Stimulated activated naive CD8-positive, alpha-beta T cell treated with anti-CD3 and anti-CD28 coated beads, Interleukin-15, Interleukin-2, amounts not matched to agents 100 ng/mL and 50 ng/mL, for 24 hours (primary cell): ENCODE data around the gene HOXB4.

Experiments
- H3K27ac Mint-ChIP-seq: one replicate; pipeline ENCODE4 v1.8.0; 2021; ENCODE audit warnings: mild to moderate bottlenecking, mixed read lengths
- H3K27me3 Mint-ChIP-seq: one replicate; pipeline ENCODE4 v1.8.0; 2021; ENCODE audit warnings: mixed read lengths
- H3K36me3 Mint-ChIP-seq: one replicate; pipeline ENCODE4 v1.8.0; 2021; ENCODE audit warnings: low read depth, mixed read lengths
- H3K4me1 Mint-ChIP-seq: one replicate; pipeline ENCODE4 v1.8.0; 2021; ENCODE audit warnings: low read depth, mixed read lengths
- H3K4me3 Mint-ChIP-seq: one replicate; pipeline ENCODE4 v1.8.0; 2021; ENCODE audit warnings: mild to moderate bottlenecking, mixed read lengths
- H3K9me3 Mint-ChIP-seq: one replicate; pipeline ENCODE4 v1.8.0; 2021; ENCODE audit warnings: mixed read lengths

HOXB4 gene

GRCh38 chr17:48577330-48577945 is 712 bp downstream of the HOXB4 start:
- Mint-ChIP-seq H3K4me3 (peak overlapping the region; percentile 77), H3K36me3 (no peaks in the 10 kb centered on the region), H3K4me1 (peaks cover 36% of the 10 kb centered on the region), H3K27me3 (peaks cover 45% of the 10 kb centered on the region), H3K27ac (peak overlapping the region; percentile 36), H3K9me3 (no peaks in the 10 kb centered on the region)

DNA sequence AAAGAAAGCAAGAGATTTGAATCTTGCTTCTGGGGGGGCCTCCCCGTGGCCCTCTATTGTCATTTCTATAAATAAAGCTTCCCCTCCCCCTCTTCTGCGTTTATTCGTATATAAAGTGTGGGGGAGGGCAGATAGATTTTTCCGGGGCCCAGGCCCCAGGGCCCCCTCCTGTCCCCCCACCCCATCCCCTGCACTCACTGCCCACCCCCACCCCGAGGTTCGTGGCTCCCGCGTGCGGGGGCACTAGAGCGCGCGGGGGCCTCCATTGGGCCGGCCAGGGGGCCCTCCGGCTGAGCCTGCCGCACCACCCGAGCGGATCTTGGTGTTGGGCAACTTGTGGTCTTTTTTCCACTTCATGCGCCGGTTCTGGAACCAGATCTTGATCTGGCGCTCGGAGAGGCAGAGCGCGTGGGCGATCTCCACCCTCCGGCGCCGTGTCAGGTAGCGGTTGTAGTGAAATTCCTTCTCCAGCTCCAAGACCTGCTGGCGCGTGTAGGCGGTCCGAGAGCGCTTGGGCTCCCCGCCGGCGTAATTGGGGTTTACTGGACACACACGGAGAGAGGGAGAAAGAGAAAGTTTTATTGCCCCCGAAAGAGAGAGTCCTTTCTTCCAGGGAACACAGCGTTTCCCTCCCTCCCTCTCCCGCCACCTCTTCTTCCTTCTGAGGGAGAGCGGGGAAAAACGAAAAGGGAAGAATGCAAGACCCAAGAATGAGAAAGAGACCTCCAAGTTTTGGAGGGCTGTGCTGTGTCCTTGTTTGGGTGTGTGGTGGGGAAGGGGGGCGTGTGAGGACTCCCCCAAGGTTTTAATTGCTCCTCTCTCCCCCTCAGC is 1.5 kb downstream of the HOXB4 start:
- no peak overlapping the region for H3K27ac Mint-ChIP-seq
- H3K36me3 Mint-ChIP-seq, result no peaks in the 10 kb centered on the region
- peak overlapping the region; percentile 77 for H3K4me3 Mint-ChIP-seq
- peaks cover 45% of the 10 kb centered on the region for H3K27me3 Mint-ChIP-seq
- H3K9me3 Mint-ChIP-seq, result no peaks in the 10 kb centered on the region
- peaks cover 34% of the 10 kb centered on the region for H3K4me1 Mint-ChIP-seq

GRCh38 chr17:48575673-48576478 is 2.3 kb downstream of the HOXB4 start:
- H3K4me1 Mint-ChIP-seq, result peaks cover 29% of the 10 kb centered on the region
- H3K27ac Mint-ChIP-seq, result no peak overlapping the region
- H3K36me3 Mint-ChIP-seq, result no peaks in the 10 kb centered on the region
- H3K4me3 Mint-ChIP-seq, result no peak overlapping the region
- no peaks in the 10 kb centered on the region for H3K9me3 Mint-ChIP-seq
- peaks cover 39% of the 10 kb centered on the region for H3K27me3 Mint-ChIP-seq

GRCh38 chr17:48575066-48575582 is 3.0 kb downstream of the HOXB4 start:
- Mint-ChIP-seq H3K36me3 (no peaks in the 10 kb centered on the region), H3K4me1 (peaks cover 29% of the 10 kb centered on the region), H3K4me3 (no peak overlapping the region), H3K9me3 (no peaks in the 10 kb centered on the region), H3K27ac (no peak overlapping the region), H3K27me3 (peaks cover 32% of the 10 kb centered on the region)

GRCh38 chr17:48574505-48575065 is 3.6 kb downstream of the HOXB4 start:
- Mint-ChIP-seq H3K9me3 (no peaks in the 10 kb centered on the region), H3K4me1 (peaks cover 24% of the 10 kb centered on the region), H3K4me3 (no peak overlapping the region), H3K36me3 (no peaks in the 10 kb centered on the region), H3K27me3 (peaks cover 32% of the 10 kb centered on the region), H3K27ac (no peak overlapping the region)

- peaks cover 10% of the 10 kb centered on the region for H3K4me1 Mint-ChIP-seq
- no peak overlapping the region for H3K27ac Mint-ChIP-seq
- H3K4me3 Mint-ChIP-seq, result no peak overlapping the region
- no peaks in the 10 kb centered on the region for H3K36me3 Mint-ChIP-seq
- H3K9me3 Mint-ChIP-seq, result no peaks in the 10 kb centered on the region
- peaks cover 26% of the 10 kb centered on the region for H3K27me3 Mint-ChIP-seq
Measured at GRCh38 chr17:48571826-48572417, 6.2 kb downstream of the HOXB4 start.

DNA sequence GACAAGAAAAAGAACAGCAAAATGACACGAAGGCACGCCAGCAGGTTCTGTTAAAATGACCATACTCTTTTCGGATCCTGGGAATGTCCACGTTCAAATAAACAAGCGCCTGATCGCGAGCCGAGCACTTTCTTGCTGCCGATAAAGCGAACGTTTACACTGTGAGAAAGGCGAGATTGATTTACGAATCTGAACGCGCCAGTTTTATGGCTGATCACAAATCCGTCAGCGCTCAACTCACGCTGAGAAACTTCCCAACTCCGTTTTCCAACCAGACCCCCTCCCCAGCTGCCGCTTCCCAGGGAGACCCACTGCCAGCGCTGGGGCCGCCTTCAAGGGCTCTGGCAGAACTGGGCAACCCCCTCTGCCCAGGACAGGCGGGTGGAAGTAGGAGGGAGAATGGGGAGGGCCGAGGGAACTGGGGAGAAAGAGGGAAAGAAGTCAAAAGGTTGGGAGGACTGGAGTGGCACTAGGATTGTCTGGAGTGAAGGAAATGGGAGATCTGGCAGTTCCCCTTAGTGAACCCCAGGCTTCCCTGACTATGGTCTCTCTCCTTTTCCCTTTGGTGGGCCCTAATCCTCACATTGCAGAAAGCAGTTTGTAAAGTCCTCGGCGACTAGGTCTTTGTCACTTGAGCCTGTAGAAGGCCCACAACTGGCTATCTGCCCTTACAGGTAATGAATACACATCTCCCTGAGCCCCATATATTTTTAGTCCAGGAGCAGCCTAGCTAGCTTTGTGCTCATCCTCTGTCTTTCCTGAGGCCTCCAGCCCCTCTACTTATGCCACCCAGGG is 6.9 kb downstream of the HOXB4 start:
- Mint-ChIP-seq H3K4me3 (no peak overlapping the region), H3K4me1 (peaks cover 7% of the 10 kb centered on the region), H3K9me3 (no peaks in the 10 kb centered on the region), H3K36me3 (no peaks in the 10 kb centered on the region), H3K27ac (no peak overlapping the region), H3K27me3 (peaks cover 26% of the 10 kb centered on the region)

DNA sequence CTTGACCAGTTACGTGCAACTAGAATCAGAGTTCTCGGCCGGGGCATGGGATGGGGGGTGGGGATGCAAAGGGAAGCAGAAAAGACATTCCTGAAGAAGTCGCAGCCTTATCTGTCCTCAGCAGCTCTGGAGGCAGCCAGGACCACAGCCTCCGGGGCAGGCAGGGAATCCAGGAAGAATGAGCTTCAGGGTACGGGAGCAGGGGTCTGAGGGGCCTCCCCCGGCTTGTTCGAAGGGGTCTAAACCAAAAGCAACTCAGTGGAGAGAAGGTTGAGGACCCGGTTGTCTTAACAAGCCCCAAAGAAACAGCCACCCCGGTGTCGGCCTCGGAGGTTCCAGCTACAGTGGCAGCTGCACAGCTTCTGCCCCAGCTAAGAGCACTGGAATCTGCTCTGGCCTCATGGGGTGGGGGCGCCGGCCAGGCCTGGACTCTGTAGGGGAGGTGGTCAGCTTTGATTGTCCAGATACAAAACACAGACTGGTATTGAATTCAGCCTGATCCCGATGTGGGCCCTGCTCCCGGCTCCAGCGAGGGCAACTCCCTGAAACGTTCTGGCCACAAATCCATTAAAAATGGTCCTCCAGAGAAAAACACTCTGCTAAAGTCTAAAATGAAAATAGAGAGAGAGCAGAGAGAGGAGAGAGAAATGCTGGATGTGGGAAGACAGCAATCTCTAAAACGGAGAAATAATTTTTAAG is 7.7 kb downstream of the HOXB4 start:
- H3K9me3 Mint-ChIP-seq, result no peaks in the 10 kb centered on the region
- peaks cover 3% of the 10 kb centered on the region for H3K4me1 Mint-ChIP-seq
- peaks cover 26% of the 10 kb centered on the region for H3K27me3 Mint-ChIP-seq
- H3K4me3 Mint-ChIP-seq, result no peak overlapping the region
- no peak overlapping the region for H3K27ac Mint-ChIP-seq
- H3K36me3 Mint-ChIP-seq, result no peaks in the 10 kb centered on the region

GRCh38 chr17:48569674-48570324 is 8.4 kb downstream of the HOXB4 start:
- peaks cover 26% of the 10 kb centered on the region for H3K27me3 Mint-ChIP-seq
- H3K4me3 Mint-ChIP-seq, result no peak overlapping the region

GRCh38 chr17:48569240-48569582 is 8.9 kb downstream of the HOXB4 start:
- Mint-ChIP-seq H3K4me3 (no peak overlapping the region), H3K9me3 (no peaks in the 10 kb centered on the region), H3K27ac (no peak overlapping the region), H3K4me1 (peaks cover 3% of the 10 kb centered on the region), H3K27me3 (peaks cover 21% of the 10 kb centered on the region), H3K36me3 (no peaks in the 10 kb centered on the region)

More at GRCh38 chr17:48569674-48570324, 8.4 kb downstream of the HOXB4 start:
- peaks cover 3% of the 10 kb centered on the region for H3K4me1 Mint-ChIP-seq
- H3K9me3 Mint-ChIP-seq, result no peaks in the 10 kb centered on the region
- no peak overlapping the region for H3K27ac Mint-ChIP-seq
- H3K36me3 Mint-ChIP-seq, result no peaks in the 10 kb centered on the region

GRCh38 chr17:48568499-48569239 is 9.5 kb downstream of the HOXB4 start:
- H3K27ac Mint-ChIP-seq, result no peak overlapping the region
- no peaks in the 10 kb centered on the region for H3K9me3 Mint-ChIP-seq
- H3K4me3 Mint-ChIP-seq, result no peak overlapping the region
- H3K4me1 Mint-ChIP-seq, result peaks cover 3% of the 10 kb centered on the region
- H3K27me3 Mint-ChIP-seq, result peaks cover 19% of the 10 kb centered on the region
- no peaks in the 10 kb centered on the region for H3K36me3 Mint-ChIP-seq

DNA sequence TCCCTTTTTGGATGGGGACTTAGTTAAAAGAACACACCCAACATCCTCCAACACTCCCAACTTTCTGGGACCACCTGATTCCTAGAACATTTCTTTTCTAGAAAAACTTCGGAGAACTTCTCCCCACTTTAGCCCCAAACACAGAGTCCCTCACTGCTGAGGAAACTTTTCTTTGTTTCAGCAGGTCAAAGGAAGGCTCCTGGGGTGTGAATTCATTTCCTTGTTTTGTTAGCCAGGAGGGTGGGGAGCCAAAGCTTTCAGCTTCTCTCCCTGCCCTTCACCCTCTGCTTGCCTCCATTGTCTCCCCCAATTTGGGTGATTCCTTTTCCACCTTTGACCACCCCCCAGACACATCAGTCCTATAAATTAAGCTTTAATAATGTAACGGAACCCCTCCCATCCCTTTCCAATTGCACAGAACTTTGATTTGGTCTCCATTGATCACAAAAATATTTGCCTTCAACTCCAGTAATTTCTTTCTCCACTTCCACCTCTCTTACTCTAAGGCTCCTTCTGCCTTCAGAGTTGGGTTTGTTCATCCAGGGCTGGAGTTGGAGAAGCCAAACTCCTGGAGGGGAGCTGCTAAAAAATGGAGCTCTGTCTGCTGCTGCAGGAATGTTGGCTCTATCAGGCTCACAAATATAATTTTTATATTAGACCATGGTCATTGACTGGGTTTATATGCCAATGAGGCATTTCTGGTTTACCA is 10.3 kb downstream of the HOXB4 start:
- Mint-ChIP-seq H3K27ac (no peak overlapping the region), H3K36me3 (no peaks in the 10 kb centered on the region), H3K27me3 (peaks cover 19% of the 10 kb centered on the region), H3K9me3 (no peaks in the 10 kb centered on the region), H3K4me3 (no peak overlapping the region), H3K4me1 (peaks cover 3% of the 10 kb centered on the region)
